Measurements from ENCODE around the gene S100A14.

Gene S100A14

DNA sequence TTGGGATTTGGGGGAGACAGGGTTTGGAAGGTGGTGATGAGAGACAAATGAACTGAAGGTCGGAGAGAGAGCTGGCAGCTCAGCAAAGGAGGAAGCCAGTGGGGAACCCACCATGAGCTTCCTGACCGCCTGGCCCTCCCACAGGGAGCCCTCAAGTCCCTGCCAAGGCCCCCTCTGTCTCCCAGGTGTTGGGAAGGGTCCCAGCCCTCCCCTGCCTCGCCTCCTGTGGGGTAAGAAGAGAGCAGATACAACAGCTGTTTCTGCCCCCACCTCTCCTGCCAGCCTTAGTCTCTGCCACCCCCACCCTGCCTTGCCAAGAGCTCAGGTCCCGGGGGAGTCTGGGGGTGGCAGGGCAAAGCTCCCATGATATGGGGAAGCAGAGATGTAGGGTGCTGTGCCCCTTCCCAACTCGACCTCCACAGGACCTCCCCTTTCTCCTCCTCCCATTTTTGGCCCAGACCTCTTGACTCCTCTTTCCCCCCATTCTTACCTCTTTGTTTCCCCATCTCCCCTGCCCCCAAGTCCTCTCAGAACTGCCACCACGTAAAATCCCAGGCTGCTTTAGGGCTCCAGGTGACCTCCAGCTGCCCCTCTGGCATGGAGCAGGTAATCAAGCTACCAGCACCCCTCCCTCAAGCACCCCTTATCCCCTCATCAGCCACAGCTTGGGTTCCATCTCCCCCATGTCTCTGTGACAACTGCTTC lies 12.7 kb upstream of the S100A14 start:
- peaks cover 0 to 26% (median 11%) of the 10 kb centered on the region in 4 experiments for H3K4me1 ChIP-seq (ENCODE audit: control extremely low read depth in 1 of 4, control insufficient read depth in 4 of 4, insufficient read depth in 4 of 4, low read length in 3 of 4)
- no peaks in the 10 kb centered on the region for H3K9me3 ChIP-seq (ENCODE audit: control extremely low read depth in 1 of 5, control insufficient read depth in 4 of 5, insufficient read depth in 2 of 5, low read depth in 1 of 5, low read length in 4 of 5)
- WGBS (ENCODE audit: insufficient coverage), result 61% methylated on average over 3 of the region's 6 CpGs
- no peak overlapping the region for H3K4me3 ChIP-seq (ENCODE audit: control insufficient read depth in 1 of 7, extremely low read depth in 1 of 7, insufficient read depth in 4 of 7, low read depth in 2 of 7, low read length in 6 of 7)
- POLR2A ChIA-PET, result interaction anchor here (0.6 kb wide), 1 partner anchor 40 kb away, joined by 3 read pairs; no protein-coding TSS in a partner anchor
- no peak for DNase-seq
- H3K27ac ChIP-seq (ENCODE audit: insufficient read depth in 1 of 2, low read depth in 1 of 2, low read length in 2 of 2, poor library complexity in 1 of 2, severe bottlenecking in 2 of 2), result no peak overlapping the region
- peaks cover 0 to 2% (median 0%) of the 10 kb centered on the region in 5 experiments for H3K27me3 ChIP-seq (replicated peaks in 2 of 5; ENCODE audit: control insufficient read depth in 4 of 5, insufficient read depth in 5 of 5, low read length in 4 of 5)
- CTCF ChIA-PET, result interaction anchor here (0.7 to 21.2 kb wide), 15 partner anchors 13 to 316 kb away, joined by 3 to 262 read pairs (median 4); partner anchors contain the start of genes S100A14 and S100A16
- H3K36me3 ChIP-seq (ENCODE audit: control insufficient read depth in 4 of 4, insufficient read depth in 4 of 4, low read length in 3 of 4), result no peaks in the 10 kb centered on the region

DNA sequence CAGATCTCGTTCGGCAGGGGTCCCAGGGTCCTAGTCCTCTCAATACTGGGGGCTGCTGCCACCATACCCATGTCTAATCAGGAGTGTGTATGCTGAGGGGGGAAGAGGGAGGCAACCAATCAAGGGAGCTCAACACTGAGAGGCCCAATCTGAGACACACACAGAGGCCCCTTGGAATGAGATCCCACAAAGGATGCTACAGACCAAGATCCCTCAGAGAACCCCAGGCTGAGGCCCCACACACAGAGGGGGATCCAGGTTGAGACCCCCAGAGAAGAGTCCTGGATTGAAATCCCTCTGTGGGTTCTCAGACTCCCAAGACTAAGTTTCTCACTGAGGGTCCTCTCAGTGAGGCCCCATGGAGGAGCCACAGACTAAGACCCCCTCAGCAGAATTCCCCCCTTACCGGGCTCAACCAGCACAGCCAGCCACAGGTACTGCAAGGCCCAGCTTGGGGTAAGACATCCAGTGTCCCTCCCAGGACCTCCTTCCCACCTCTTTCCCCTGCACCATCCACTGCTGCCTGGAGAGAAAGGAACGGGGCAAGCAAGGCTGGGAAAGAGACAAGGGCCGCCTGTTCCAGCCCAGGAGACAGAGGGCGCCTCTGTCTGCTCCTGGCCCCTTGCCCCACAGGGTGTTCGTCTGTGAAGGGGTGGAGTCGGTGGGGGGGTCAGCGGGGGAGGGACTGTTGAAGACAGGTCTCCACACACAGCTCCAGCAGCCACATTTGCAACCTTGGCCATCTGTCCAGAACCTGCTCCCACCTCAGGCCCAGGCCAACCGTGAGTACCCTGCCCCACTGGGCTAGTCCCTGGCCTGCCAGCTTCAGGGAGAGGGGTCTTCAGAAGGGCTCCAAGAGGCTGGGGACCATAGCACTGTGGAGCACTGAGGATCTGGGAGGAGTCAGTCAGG lies 11.8 kb upstream of the S100A14 start, which contains the start of gene S100A1:
Gene S100A1 (plus strand): TSS at position 720 of the 912 bp plus-strand sequence. CDS start 2,088 bp downstream, outside the sequence.
- Histone ChIP-seq H3K9me3 (ENCODE audit: control extremely low read depth in 1 of 5, control insufficient read depth in 4 of 5, insufficient read depth in 2 of 5, low read depth in 1 of 5, low read length in 4 of 5) (no peaks in the 10 kb centered on the region), H3K4me1 (ENCODE audit: control extremely low read depth in 1 of 4, control insufficient read depth in 4 of 4, insufficient read depth in 4 of 4, low read length in 3 of 4) (peaks cover 0 to 22% (median 11%) of the 10 kb centered on the region in 4 experiments), H3K4me3 (ENCODE audit: control insufficient read depth in 1 of 7, extremely low read depth in 1 of 7, insufficient read depth in 4 of 7, low read depth in 2 of 7, low read length in 6 of 7) (peak within 1 kb of the TSS in 4 of 7 experiments; percentile 22 to 66 (median 42)), H3K27me3 (replicated peaks in 2 of 5; ENCODE audit: control insufficient read depth in 4 of 5, insufficient read depth in 5 of 5, low read length in 4 of 5) (peaks cover 0 to 2% (median 0%) of the 10 kb centered on the region in 5 experiments), H3K36me3 (ENCODE audit: control insufficient read depth in 4 of 4, insufficient read depth in 4 of 4, low read length in 3 of 4) (no peaks in the 10 kb centered on the region), H3K27ac (ENCODE audit: insufficient read depth in 1 of 2, low read depth in 1 of 2, low read length in 2 of 2, poor library complexity in 1 of 2, severe bottlenecking in 2 of 2) (peak within 1 kb of the TSS in 1 of 2 experiments; percentile 67)
- POLR2A ChIA-PET, result no interaction called here
- WGBS (ENCODE audit: insufficient coverage), result 75% methylated on average over 5 of the region's 10 CpGs
- CTCF ChIA-PET, result interaction anchor here (0.8 to 21.2 kb wide), 25 partner anchors 10 to 358 kb away, joined by 3 to 262 read pairs (median 4); partner anchors contain the start of genes NPR1, RAB13, S100A14 and S100A16
- DNase-seq, result no peak

DNA sequence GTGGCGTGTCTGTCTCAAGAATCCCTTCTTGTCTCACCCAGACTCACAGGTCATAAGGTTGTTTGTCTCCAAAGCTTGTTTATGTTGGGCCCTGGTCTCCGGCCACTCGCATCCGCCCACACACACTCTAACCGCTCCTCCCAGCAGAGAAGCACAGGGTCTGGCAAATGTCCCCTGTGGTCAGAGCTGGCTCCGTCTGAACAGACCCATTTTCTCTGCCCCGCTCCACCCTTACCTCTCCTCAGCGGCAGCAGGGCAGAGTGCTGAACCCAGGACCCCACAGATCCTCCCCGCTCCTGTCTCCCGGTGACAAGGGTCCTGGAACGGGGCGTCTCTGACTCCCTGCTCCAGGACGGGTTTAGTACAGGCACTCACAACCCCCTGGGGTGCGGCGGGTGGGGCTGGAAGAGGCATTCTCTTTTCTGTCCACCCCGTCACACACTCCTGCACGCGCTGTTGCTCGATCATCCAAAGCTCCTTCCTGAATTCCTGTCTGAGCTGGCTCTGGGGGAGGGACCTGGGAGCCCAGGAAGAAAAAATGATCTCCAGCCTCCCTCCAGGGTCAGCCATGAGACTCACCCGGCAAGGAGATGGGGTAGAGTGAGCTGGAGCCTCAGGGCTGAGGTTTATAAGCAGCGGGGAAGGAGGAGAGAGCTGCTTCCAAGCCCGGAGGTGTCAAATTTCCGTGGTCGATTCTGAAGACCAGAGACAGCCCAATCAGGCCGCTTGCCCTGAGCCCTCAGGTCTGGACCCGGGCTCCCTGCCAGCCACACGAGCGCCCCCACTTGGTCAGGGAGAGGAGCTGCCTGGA lies 11.0 kb upstream of the S100A14 start, which contains the start of gene S100A13:
Gene S100A13 (minus strand): TSS at position 602 of the 811 bp plus-strand sequence. CDS start 1,033 bp downstream, outside the sequence.
- H3K9me3 ChIP-seq (ENCODE audit: control extremely low read depth in 1 of 5, control insufficient read depth in 4 of 5, insufficient read depth in 2 of 5, low read depth in 1 of 5, low read length in 4 of 5), result no peaks in the 10 kb centered on the region
- ChIA-PET POLR2A (no interaction called here), CTCF (interaction anchor here (0.8 to 21.2 kb wide), 22 partner anchors 11 to 359 kb away, joined by 3 to 262 read pairs (median 4); partner anchors contain the start of genes NPR1, RAB13, S100A14 and S100A16)
- H3K4me3 ChIP-seq (ENCODE audit: control insufficient read depth in 1 of 7, extremely low read depth in 1 of 7, insufficient read depth in 4 of 7, low read depth in 2 of 7, low read length in 6 of 7), result peak within 1 kb of the TSS in 4 of 7 experiments; percentile 22 to 66 (median 42)
- peaks cover 0 to 2% (median 0%) of the 10 kb centered on the region in 5 experiments for H3K27me3 ChIP-seq (replicated peaks in 2 of 5; ENCODE audit: control insufficient read depth in 4 of 5, insufficient read depth in 5 of 5, low read length in 4 of 5)
- peak within 1 kb of the TSS in 1 of 2 experiments; percentile 67 for H3K27ac ChIP-seq (ENCODE audit: insufficient read depth in 1 of 2, low read depth in 1 of 2, low read length in 2 of 2, poor library complexity in 1 of 2, severe bottlenecking in 2 of 2)
- peak in 2 of 3 donors; percentile 68 to 70 for DNase-seq
- H3K36me3 ChIP-seq (ENCODE audit: control insufficient read depth in 4 of 4, insufficient read depth in 4 of 4, low read length in 3 of 4), result no peaks in the 10 kb centered on the region
- H3K4me1 ChIP-seq (ENCODE audit: control extremely low read depth in 1 of 4, control insufficient read depth in 4 of 4, insufficient read depth in 4 of 4, low read length in 3 of 4), result peaks cover 0 to 22% (median 11%) of the 10 kb centered on the region in 4 experiments
- 52% methylated on average over 26 of the region's 28 CpGs for WGBS (ENCODE audit: insufficient coverage)

DNA sequence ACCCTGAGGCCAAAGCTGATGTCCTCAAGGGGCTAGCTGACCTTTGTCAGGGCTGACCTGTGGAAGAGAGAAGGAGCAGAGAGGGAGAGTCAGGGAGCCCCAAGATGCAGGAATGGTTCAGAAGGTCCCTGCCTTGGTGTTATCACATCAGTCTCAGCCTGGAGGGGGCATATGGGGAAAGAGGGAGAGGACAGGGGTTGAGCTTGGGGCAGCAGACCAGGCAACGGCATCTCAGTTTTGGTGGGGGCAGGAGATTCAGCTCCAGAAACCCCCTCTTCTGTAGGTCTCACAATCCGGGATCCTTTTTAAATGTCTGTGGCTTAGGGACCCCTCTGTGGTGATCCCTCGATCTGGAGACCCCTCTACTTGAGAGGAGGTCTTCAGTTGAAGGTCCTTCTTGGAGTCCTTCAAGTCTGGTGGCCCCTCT lies 10.4 kb upstream of the S100A14 start:
- H3K27me3 ChIP-seq (replicated peaks in 2 of 5; ENCODE audit: control insufficient read depth in 4 of 5, insufficient read depth in 5 of 5, low read length in 4 of 5), result peaks cover 0 to 2% (median 0%) of the 10 kb centered on the region in 5 experiments
- H3K27ac ChIP-seq (ENCODE audit: insufficient read depth in 1 of 2, low read depth in 1 of 2, low read length in 2 of 2, poor library complexity in 1 of 2, severe bottlenecking in 2 of 2), result peak overlapping the region in 1 of 2 experiments; percentile 67
- ChIA-PET POLR2A (no interaction called here), CTCF (interaction anchor here (0.9 to 21.2 kb wide), 12 partner anchors 11 to 116 kb away, joined by 3 to 262 read pairs (median 10); partner anchors contain the start of genes S100A14 and S100A16)
- H3K9me3 ChIP-seq (ENCODE audit: control extremely low read depth in 1 of 5, control insufficient read depth in 4 of 5, insufficient read depth in 2 of 5, low read depth in 1 of 5, low read length in 4 of 5), result no peaks in the 10 kb centered on the region
- no peak for DNase-seq
- 83% methylated on average over 1 of the region's 3 CpGs for WGBS (ENCODE audit: insufficient coverage)
- peak overlapping the region in 2 of 7 experiments; percentile 46 to 66 for H3K4me3 ChIP-seq (ENCODE audit: control insufficient read depth in 1 of 7, extremely low read depth in 1 of 7, insufficient read depth in 4 of 7, low read depth in 2 of 7, low read length in 6 of 7)
- no peaks in the 10 kb centered on the region for H3K36me3 ChIP-seq (ENCODE audit: control insufficient read depth in 4 of 4, insufficient read depth in 4 of 4, low read length in 3 of 4)
- H3K4me1 ChIP-seq (ENCODE audit: control extremely low read depth in 1 of 4, control insufficient read depth in 4 of 4, insufficient read depth in 4 of 4, low read length in 3 of 4), result peaks cover 0 to 22% (median 11%) of the 10 kb centered on the region in 4 experiments

DNA sequence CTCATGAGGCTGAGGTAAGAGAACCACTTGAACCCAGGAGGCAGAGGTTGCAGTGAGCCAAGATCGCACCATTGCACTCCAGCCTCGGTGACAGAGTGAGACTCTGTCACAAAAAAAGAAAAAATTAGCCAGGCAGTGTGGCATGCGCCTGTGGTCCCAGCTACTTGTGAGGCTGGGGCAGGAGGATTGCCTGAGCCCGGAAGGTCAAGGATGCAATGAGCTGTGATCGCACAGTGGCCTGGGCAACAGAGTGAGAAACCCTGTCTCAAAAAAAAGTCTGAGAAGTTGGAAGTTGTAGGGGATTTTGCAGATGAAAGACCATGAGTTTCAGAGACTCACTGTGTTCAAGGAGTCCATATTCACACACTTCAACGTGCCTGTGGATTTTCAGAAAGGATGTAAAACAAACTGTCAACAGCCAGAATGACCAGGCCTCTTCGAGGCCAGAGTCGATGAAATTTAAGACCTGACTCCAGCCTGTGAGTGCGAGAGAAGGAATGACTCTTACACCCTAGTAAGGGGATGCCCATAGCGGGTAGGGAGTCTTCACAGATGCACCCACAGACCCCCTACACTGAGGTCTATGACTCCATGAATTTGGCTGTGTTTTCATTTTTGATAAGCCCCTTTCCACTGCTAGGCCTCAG lies 9.0 kb upstream of the S100A14 start:
- CTCF ChIA-PET, result interaction anchor here (1.7 to 21.2 kb wide), 5 partner anchors 9 to 92 kb away, joined by 7 to 262 read pairs (median 13); partner anchors contain the start of genes CHTOP, S100A14 and S100A16
- POLR2A ChIA-PET, result interaction anchor here (0.6 kb wide), 1 partner anchor 241 kb away, joined by 6 read pairs; no protein-coding TSS in a partner anchor
- no peak overlapping the region for H3K27ac ChIP-seq (ENCODE audit: insufficient read depth in 1 of 2, low read depth in 1 of 2, low read length in 2 of 2, poor library complexity in 1 of 2, severe bottlenecking in 2 of 2)
- no peaks in the 10 kb centered on the region for H3K36me3 ChIP-seq (ENCODE audit: control insufficient read depth in 4 of 4, insufficient read depth in 4 of 4, low read length in 3 of 4)
- H3K4me3 ChIP-seq (ENCODE audit: control insufficient read depth in 1 of 7, extremely low read depth in 1 of 7, insufficient read depth in 4 of 7, low read depth in 2 of 7, low read length in 6 of 7), result no peak overlapping the region
- H3K9me3 ChIP-seq (ENCODE audit: control extremely low read depth in 1 of 5, control insufficient read depth in 4 of 5, insufficient read depth in 2 of 5, low read depth in 1 of 5, low read length in 4 of 5), result no peaks in the 10 kb centered on the region
- WGBS (ENCODE audit: insufficient coverage), result 99% methylated on average over 9 of the region's 10 CpGs
- peaks cover 0 to 19% (median 11%) of the 10 kb centered on the region in 4 experiments for H3K4me1 ChIP-seq (ENCODE audit: control extremely low read depth in 1 of 4, control insufficient read depth in 4 of 4, insufficient read depth in 4 of 4, low read length in 3 of 4)
- peaks cover 0 to 2% (median 0%) of the 10 kb centered on the region in 5 experiments for H3K27me3 ChIP-seq (replicated peaks in 2 of 5; ENCODE audit: control insufficient read depth in 4 of 5, insufficient read depth in 5 of 5, low read length in 4 of 5)
- no peak for DNase-seq
